SK-N-SH treated with all-trans-retinoic acid at 6 μM for 48 hours (cell line): ENCODE data around the gene PDZD2.

Experiments used
- ARNTL ChIP-seq: fragments of 450-650 bp; formaldehyde crosslinking; IDR thresholded peaks from 2 replicates; pipeline ENCODE4 v1.5.0; 2020; ENCODE audit warnings: low read depth, mild to moderate bottlenecking, moderate library complexity, borderline replicate concordance
- CSDC2 ChIP-seq: fragments of 250-450 bp; sonication (Bioruptor Pico); IDR thresholded peaks from 2 replicates; pipeline ENCODE4 v1.5.0; 2020; ENCODE audit warnings: mild to moderate bottlenecking, moderate library complexity
- ESRRG ChIP-seq: fragments of 250-450 bp; sonication (Bioruptor Pico); IDR thresholded peaks from 2 replicates; pipeline ENCODE4 v1.6.1; 2021; ENCODE audit warnings: mild to moderate bottlenecking
- POU6F1 ChIP-seq: fragments of 250-450 bp; sonication (Bioruptor Pico); IDR thresholded peaks from 2 replicates; pipeline ENCODE4 v1.8.0; 2021; ENCODE audit warnings: low read depth, mild to moderate bottlenecking, moderate library complexity, borderline replicate concordance
- TOX ChIP-seq: fragments of 250-450 bp; sonication (Bioruptor Pico); IDR thresholded peaks from 2 replicates; pipeline ENCODE4 v1.8.0; 2021; ENCODE audit warnings: mild to moderate bottlenecking, moderate library complexity, borderline replicate concordance
- ZC3H10 ChIP-seq: fragments of 250-450 bp; sonication (Bioruptor Pico); IDR thresholded peaks from 2 replicates; pipeline ENCODE4 v1.5.1; 2021; ENCODE audit warnings: mild to moderate bottlenecking, moderate library complexity
- ZFP3 ChIP-seq: fragments of 250-450 bp; sonication (Bioruptor Pico); IDR thresholded peaks from 2 replicates; pipeline ENCODE4 v1.5.0; 2020; ENCODE audit warnings: mild to moderate bottlenecking, moderate library complexity
- ZNF70 ChIP-seq: fragments of 450-650 bp; formaldehyde crosslinking; IDR thresholded peaks from 2 replicates; pipeline ENCODE4 v1.5.0; 2020; ENCODE audit warnings: mild to moderate bottlenecking, moderate library complexity

DNA sequence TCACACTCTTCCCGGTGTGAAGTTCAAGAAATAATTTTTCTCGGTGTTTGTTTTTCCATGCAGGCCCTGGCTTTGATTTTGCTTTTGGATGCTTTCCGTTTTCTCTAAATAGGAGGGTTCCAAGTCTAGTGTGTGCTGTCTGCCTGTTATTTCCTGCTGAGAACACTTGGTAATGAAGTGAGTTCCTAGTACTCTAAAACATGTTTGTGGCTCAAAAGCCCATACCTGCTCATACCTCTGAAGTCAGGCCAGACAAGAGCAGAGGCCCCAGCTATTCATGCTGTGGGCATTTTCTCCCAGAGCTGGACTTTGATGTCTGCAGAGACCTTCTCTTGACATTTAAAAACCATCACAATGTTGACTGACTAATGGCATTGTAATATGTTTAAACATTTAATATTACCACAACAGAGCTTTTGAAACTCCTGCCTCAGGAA, 324.0 kb downstream of the PDZD2 start:
- TF ChIP-seq POU6F1 (CRISPR knock-in tag) (no peak), TOX (CRISPR knock-in tag) (no peak), ESRRG (no peak), CSDC2 (CRISPR knock-in tag) (no peak), ZC3H10 (CRISPR knock-in tag) (no peak), ZNF70 (CRISPR knock-in tag) (no peak), ZFP3 (CRISPR knock-in tag) (no peak), ARNTL (CRISPR knock-in tag) (no peak)
